ENCODE results near the gene GZF1.

The GZF1 gene

DNA sequence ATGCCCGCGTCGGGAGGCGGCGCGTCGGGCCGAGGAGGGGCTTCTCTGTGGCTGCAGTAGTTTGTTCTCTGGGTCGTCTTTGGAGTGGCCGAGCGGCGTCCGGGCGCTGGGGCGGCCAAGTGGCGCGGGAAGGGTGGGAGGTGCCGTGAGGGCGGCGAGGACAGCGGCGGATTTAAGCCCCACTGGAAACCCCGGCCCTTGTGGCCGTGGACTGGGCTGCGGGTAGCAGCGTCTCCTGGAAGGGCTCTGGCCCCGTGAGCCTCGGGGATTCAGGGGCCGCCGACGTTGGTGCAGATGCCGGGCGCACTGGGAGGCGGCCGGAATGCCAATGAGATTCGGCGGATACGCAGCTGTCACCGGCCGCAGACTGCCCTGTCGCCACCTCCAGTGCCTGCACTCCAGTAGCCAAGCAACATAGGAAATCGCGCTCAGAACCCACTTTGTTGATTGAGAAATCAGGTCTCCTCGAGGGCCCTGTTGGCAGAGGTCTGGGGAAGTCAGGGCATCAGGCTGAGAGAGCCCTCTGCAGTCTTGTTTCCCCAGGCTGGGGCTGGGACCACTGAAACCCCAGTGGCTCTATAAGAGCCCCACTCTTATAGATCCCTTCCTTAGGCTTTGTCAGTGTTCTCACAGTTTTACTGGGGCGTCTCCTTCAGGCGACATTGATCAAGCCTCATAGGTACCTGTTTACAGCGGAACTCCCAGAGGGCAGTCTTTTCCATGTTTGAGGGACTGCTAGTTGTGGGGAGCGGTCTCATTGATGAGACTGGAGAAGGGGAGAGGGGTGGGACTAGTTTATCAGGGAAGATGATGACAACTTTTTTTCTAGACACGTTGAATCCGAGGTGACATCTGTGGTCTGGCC is 642 bp downstream of the GZF1 start:
- Histone ChIP-seq H3K18ac (ENCODE audit: low read depth in 1 of 2, low read length in 2 of 2) (peak overlapping the region; percentile 84 to 96), H3K79me1 (replicated peaks; ENCODE audit: low read length, poor library complexity, severe bottlenecking) (peaks cover 22% of the 10 kb centered on the region), H3K4me3 (ENCODE audit: insufficient read depth in 1 of 2, low read depth in 1 of 2, low read length in 2 of 2) (peak overlapping the region; percentile 91 to 92), H3K14ac (ENCODE audit: low read length in 2 of 2) (peak overlapping the region in 1 of 2 experiments; percentile 68), H2AFZ (ENCODE audit: low read depth, low read length) (peak overlapping the region; percentile 88), H3K27me3 (ENCODE audit: control insufficient read depth in 1 of 2, insufficient read depth in 1 of 2, low read length in 2 of 2) (no peaks in the 10 kb centered on the region), H2BK15ac (ENCODE audit: low read depth, poor library complexity, severe bottlenecking) (peak overlapping the region; percentile 21), H2BK120ac (ENCODE audit: low read depth, low read length) (peak overlapping the region; percentile 87), H3K9ac (ENCODE audit: low read length) (peak overlapping the region; percentile 93), H3K36me3 (ENCODE audit: control insufficient read depth in 1 of 2, insufficient read depth in 2 of 2, low read depth in 1 of 2, low read length in 2 of 2) (peaks cover 18 to 25% of the 10 kb centered on the region in 2 experiments), H4K8ac (ENCODE audit: low read length) (peak overlapping the region; percentile 59), H3K9me3 (ENCODE audit: control insufficient read depth, low read length) (no peaks in the 10 kb centered on the region), H2BK12ac (ENCODE audit: low read length in 2 of 2) (peak overlapping the region in 1 of 2 experiments; percentile 29), H2BK5ac (ENCODE audit: low read depth, low read length, poor library complexity, severe bottlenecking) (peak overlapping the region; percentile 86), H3K27ac (ENCODE audit: low read length, poor library complexity, severe bottlenecking) (peak overlapping the region; percentile 71), H3K4me2 (ENCODE audit: low read length, poor library complexity, severe bottlenecking) (peak overlapping the region; percentile 99), H4K91ac (ENCODE audit: low read length) (peak overlapping the region; percentile 84), H3K4me1 (ENCODE audit: control insufficient read depth, insufficient read depth, low read depth, low read length) (peaks cover 19% of the 10 kb centered on the region), H2AK5ac (ENCODE audit: low read length, severe bottlenecking) (peak overlapping the region; percentile 81), H3K23ac (ENCODE audit: low read length in 2 of 2) (peak overlapping the region; percentile 91 to 97), H3K4ac (ENCODE audit: low read depth in 1 of 2, low read length in 2 of 2) (peak overlapping the region; percentile 17 to 96)
- 7% methylated on average over 43 of the region's 50 CpGs for WGBS
- peak; percentile 67 for DNase-seq

DNA sequence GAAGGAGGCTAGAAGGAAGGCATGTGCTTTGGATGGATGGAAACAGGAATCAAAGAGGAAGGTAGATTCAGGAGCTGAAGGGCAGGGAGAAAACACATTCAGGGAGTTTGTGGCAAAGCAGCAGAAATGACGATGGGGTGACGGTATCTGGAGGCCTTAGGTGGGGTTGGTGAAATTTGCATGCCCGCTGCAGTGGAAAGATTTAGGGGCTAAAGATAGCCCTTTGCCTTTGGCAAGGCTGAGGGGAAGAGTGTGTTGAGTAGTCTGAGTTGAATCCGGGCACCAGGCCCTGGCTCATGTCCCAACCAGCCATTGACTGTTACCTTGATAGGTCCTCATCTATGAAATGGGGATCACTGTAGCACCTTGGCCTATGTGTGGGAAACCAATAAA is 1.3 kb downstream of the GZF1 start:
- no peak for DNase-seq
- Histone ChIP-seq H3K36me3 (ENCODE audit: control insufficient read depth in 1 of 2, insufficient read depth in 2 of 2, low read depth in 1 of 2, low read length in 2 of 2) (peaks cover 18 to 25% of the 10 kb centered on the region in 2 experiments), H4K8ac (ENCODE audit: low read length) (no peak overlapping the region), H3K4ac (ENCODE audit: low read depth in 1 of 2, low read length in 2 of 2) (peak overlapping the region in 1 of 2 experiments; percentile 96), H2BK120ac (ENCODE audit: low read depth, low read length) (no peak overlapping the region), H3K4me3 (ENCODE audit: insufficient read depth in 1 of 2, low read depth in 1 of 2, low read length in 2 of 2) (peak overlapping the region in 1 of 2 experiments; percentile 91), H2BK5ac (ENCODE audit: low read depth, low read length, poor library complexity, severe bottlenecking) (no peak overlapping the region), H3K27ac (ENCODE audit: low read length, poor library complexity, severe bottlenecking) (no peak overlapping the region), H2AK5ac (ENCODE audit: low read length, severe bottlenecking) (peak overlapping the region; percentile 81), H3K14ac (ENCODE audit: low read length in 2 of 2) (peak overlapping the region in 1 of 2 experiments; percentile 57), H2BK15ac (ENCODE audit: low read depth, poor library complexity, severe bottlenecking) (no peak overlapping the region), H3K4me2 (ENCODE audit: low read length, poor library complexity, severe bottlenecking) (peak overlapping the region; percentile 99), H3K4me1 (ENCODE audit: control insufficient read depth, insufficient read depth, low read depth, low read length) (peaks cover 19% of the 10 kb centered on the region), H2AFZ (ENCODE audit: low read depth, low read length) (no peak overlapping the region), H4K91ac (ENCODE audit: low read length) (no peak overlapping the region), H3K27me3 (ENCODE audit: control insufficient read depth in 1 of 2, insufficient read depth in 1 of 2, low read length in 2 of 2) (no peaks in the 10 kb centered on the region), H3K79me1 (replicated peaks; ENCODE audit: low read length, poor library complexity, severe bottlenecking) (peaks cover 22% of the 10 kb centered on the region), H3K9me3 (ENCODE audit: control insufficient read depth, low read length) (no peaks in the 10 kb centered on the region), H2BK12ac (ENCODE audit: low read length in 2 of 2) (peak overlapping the region in 1 of 2 experiments; percentile 71), H3K18ac (ENCODE audit: low read depth in 1 of 2, low read length in 2 of 2) (peak overlapping the region in 1 of 2 experiments; percentile 38), H3K23ac (ENCODE audit: low read length in 2 of 2) (peak overlapping the region in 1 of 2 experiments; percentile 97), H3K9ac (ENCODE audit: low read length) (peak overlapping the region; percentile 93)
- 92% methylated on average over 4 of the region's 4 CpGs for WGBS

DNA sequence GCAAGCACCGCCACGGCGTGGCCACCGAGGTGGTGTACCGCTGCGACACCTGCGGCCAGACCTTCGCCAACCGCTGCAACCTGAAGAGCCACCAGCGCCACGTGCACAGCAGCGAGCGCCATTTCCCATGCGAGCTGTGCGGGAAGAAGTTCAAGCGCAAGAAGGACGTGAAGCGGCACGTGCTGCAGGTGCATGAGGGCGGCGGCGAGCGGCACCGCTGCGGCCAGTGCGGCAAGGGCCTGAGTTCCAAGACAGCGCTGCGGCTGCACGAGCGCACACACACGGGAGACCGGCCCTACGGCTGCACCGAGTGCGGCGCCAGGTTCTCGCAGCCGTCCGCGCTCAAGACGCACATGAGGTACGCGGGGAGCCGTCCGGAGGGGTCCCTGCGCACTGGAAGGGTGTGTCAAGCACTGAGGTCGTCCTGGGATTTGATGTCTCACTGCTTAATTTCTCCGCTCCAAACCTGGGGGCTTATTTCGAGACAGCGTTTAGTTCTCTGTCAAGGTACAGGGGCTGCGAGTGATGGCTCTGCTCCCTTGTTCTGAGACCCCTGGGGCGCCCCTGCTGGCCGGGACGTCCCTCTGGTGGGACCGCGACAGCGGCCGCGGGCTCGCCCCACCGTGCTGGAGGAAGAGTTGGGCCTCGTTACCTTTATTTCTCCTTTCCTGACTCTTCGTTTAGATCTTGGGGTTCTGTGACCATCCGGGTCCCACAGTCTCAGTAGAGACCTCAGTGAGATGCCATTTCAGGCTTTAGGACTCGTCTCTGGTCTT is 3.6 kb downstream of the GZF1 start:
- Histone ChIP-seq H2AFZ (ENCODE audit: low read depth, low read length) (no peak overlapping the region), H2BK15ac (ENCODE audit: low read depth, poor library complexity, severe bottlenecking) (no peak overlapping the region), H2BK12ac (ENCODE audit: low read length in 2 of 2) (no peak overlapping the region), H3K23ac (ENCODE audit: low read length in 2 of 2) (peak overlapping the region in 1 of 2 experiments; percentile 46), H3K27ac (ENCODE audit: low read length, poor library complexity, severe bottlenecking) (no peak overlapping the region), H3K4me2 (ENCODE audit: low read length, poor library complexity, severe bottlenecking) (no peak overlapping the region), H3K79me1 (replicated peaks; ENCODE audit: low read length, poor library complexity, severe bottlenecking) (peaks cover 26% of the 10 kb centered on the region), H2BK5ac (ENCODE audit: low read depth, low read length, poor library complexity, severe bottlenecking) (no peak overlapping the region), H3K9ac (ENCODE audit: low read length) (no peak overlapping the region), H4K8ac (ENCODE audit: low read length) (no peak overlapping the region), H3K14ac (ENCODE audit: low read length in 2 of 2) (no peak overlapping the region), H3K9me3 (ENCODE audit: control insufficient read depth, low read length) (no peaks in the 10 kb centered on the region), H3K36me3 (ENCODE audit: control insufficient read depth in 1 of 2, insufficient read depth in 2 of 2, low read depth in 1 of 2, low read length in 2 of 2) (peaks cover 29 to 48% of the 10 kb centered on the region in 2 experiments), H3K18ac (ENCODE audit: low read depth in 1 of 2, low read length in 2 of 2) (no peak overlapping the region), H2AK5ac (ENCODE audit: low read length, severe bottlenecking) (no peak overlapping the region), H3K4me1 (ENCODE audit: control insufficient read depth, insufficient read depth, low read depth, low read length) (peaks cover 21% of the 10 kb centered on the region), H3K27me3 (ENCODE audit: control insufficient read depth in 1 of 2, insufficient read depth in 1 of 2, low read length in 2 of 2) (no peaks in the 10 kb centered on the region), H3K4me3 (ENCODE audit: insufficient read depth in 1 of 2, low read depth in 1 of 2, low read length in 2 of 2) (peak overlapping the region in 1 of 2 experiments; percentile 9), H3K4ac (ENCODE audit: low read depth in 1 of 2, low read length in 2 of 2) (no peak overlapping the region), H4K91ac (ENCODE audit: low read length) (peak overlapping the region; percentile 7), H2BK120ac (ENCODE audit: low read depth, low read length) (no peak overlapping the region)
- 96% methylated on average over 65 of the region's 65 CpGs for WGBS
- no peak for DNase-seq

DNA sequence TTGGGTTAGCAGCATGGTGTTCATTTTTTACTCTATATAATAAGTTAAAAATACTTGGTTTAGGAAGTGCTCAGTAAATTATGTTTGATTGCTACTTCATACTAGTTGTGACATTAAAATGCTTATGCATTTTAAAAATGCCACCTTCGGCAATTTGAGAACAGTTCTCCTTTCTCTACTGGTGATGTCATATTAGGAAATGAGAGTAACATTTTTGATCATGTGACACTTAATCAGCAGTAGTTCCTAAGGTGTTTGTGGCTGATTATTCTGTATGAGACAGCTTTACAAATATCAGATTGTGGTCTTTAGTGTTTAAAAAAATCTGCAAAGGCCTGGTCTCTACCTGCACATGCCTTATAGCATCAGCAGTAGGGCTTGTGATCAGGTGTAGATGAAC is 4.4 kb downstream of the GZF1 start:
- no peak overlapping the region for H2BK120ac ChIP-seq (ENCODE audit: low read depth, low read length)
- peaks cover 26% of the 10 kb centered on the region for H3K79me1 ChIP-seq (replicated peaks; ENCODE audit: low read length, poor library complexity, severe bottlenecking)
- H2BK12ac ChIP-seq (ENCODE audit: low read length in 2 of 2): no peak overlapping the region
- no peak overlapping the region for H2AFZ ChIP-seq (ENCODE audit: low read depth, low read length)
- H2AK5ac ChIP-seq (ENCODE audit: low read length, severe bottlenecking): no peak overlapping the region
- H3K9me3 ChIP-seq (ENCODE audit: control insufficient read depth, low read length): no peaks in the 10 kb centered on the region
- no peak overlapping the region for H2BK15ac ChIP-seq (ENCODE audit: low read depth, poor library complexity, severe bottlenecking)
- no peak overlapping the region for H2BK5ac ChIP-seq (ENCODE audit: low read depth, low read length, poor library complexity, severe bottlenecking)
- WGBS: 38% methylated on average over 1 of the region's 1 CpG
- H3K27me3 ChIP-seq (ENCODE audit: control insufficient read depth in 1 of 2, insufficient read depth in 1 of 2, low read length in 2 of 2): no peaks in the 10 kb centered on the region
- no peak overlapping the region for H3K23ac ChIP-seq (ENCODE audit: low read length in 2 of 2)
- no peak overlapping the region for H3K4me2 ChIP-seq (ENCODE audit: low read length, poor library complexity, severe bottlenecking)
- peaks cover 29 to 56% of the 10 kb centered on the region in 2 experiments for H3K36me3 ChIP-seq (ENCODE audit: control insufficient read depth in 1 of 2, insufficient read depth in 2 of 2, low read depth in 1 of 2, low read length in 2 of 2)
- H3K4ac ChIP-seq (ENCODE audit: low read depth in 1 of 2, low read length in 2 of 2): no peak overlapping the region
- peak overlapping the region; percentile 0 for H3K9ac ChIP-seq (ENCODE audit: low read length)
- no peak for DNase-seq
- no peak overlapping the region for H3K27ac ChIP-seq (ENCODE audit: low read length, poor library complexity, severe bottlenecking)
- H3K18ac ChIP-seq (ENCODE audit: low read depth in 1 of 2, low read length in 2 of 2): no peak overlapping the region
- H3K14ac ChIP-seq (ENCODE audit: low read length in 2 of 2): no peak overlapping the region
- H3K4me1 ChIP-seq (ENCODE audit: control insufficient read depth, insufficient read depth, low read depth, low read length): peaks cover 21% of the 10 kb centered on the region
- no peak overlapping the region for H4K8ac ChIP-seq (ENCODE audit: low read length)
- H4K91ac ChIP-seq (ENCODE audit: low read length): no peak overlapping the region
- no peak overlapping the region for H3K4me3 ChIP-seq (ENCODE audit: insufficient read depth in 1 of 2, low read depth in 1 of 2, low read length in 2 of 2)

Data from mesenchymal stem cell (in vitro differentiated cells and primary cell).